Measurements from ENCODE around the gene TFB1M.
A peak's percentile ranks its signal among the peaks of the same experiment; 100 is the strongest.
"Not testable (repeated sequence)": the region's sequence is repeated elsewhere in the genome, so short reads cannot be mapped to it uniquely, and the experiment has no call there.

The TFB1M gene

GRCh38 chr6:155297669-155298068 lies 16.6 kb downstream of the TFB1M start:
- DNase-seq = no peak

GRCh38 chr6:155292711-155293110 lies 21.6 kb downstream of the TFB1M start:
- peak; percentile 76 for DNase-seq

- no peak for DNase-seq
These were observed 23.0 kb downstream of the TFB1M start for GRCh38 chr6:155291291-155291690.

GRCh38 chr6:155290491-155290890 lies 23.8 kb downstream of the TFB1M start:
- no peak for DNase-seq

GRCh38 chr6:155287762-155288161 lies 26.5 kb downstream of the TFB1M start:
- DNase-seq = no peak

- no peak for DNase-seq
These were observed 29.5 kb downstream of the TFB1M start for GRCh38 chr6:155284775-155285174.

GRCh38 chr6:155278319-155279049 lies 35.8 kb downstream of the TFB1M start:
- no peak for DNase-seq

GRCh38 chr6:155276638-155277037 lies 37.6 kb downstream of the TFB1M start:
- DNase-seq = no peak

- DNase-seq = no peak
These were observed 38.3 kb downstream of the TFB1M start for GRCh38 chr6:155275808-155276480.

- DNase-seq = no peak
These were observed 39.8 kb downstream of the TFB1M start for GRCh38 chr6:155274533-155274932.

- no peak for DNase-seq
These were observed 40.2 kb downstream of the TFB1M start for GRCh38 chr6:155274106-155274505.

GRCh38 chr6:155273431-155273830 lies 40.9 kb downstream of the TFB1M start:
- peak; percentile 97 for DNase-seq

GRCh38 chr6:155272353-155273232 lies 41.7 kb downstream of the TFB1M start:
- DNase-seq = no peak

GRCh38 chr6:155271145-155271544 lies 43.1 kb downstream of the TFB1M start:
- DNase-seq = no peak

GRCh38 chr6:155270561-155271091 lies 43.7 kb downstream of the TFB1M start:
- no peak for DNase-seq

- DNase-seq = no peak
These were observed 44.5 kb downstream of the TFB1M start for GRCh38 chr6:155269765-155270164.

GRCh38 chr6:155268088-155268867 lies 46.0 kb downstream of the TFB1M start:
- not testable (repeated sequence) for DNase-seq

- no peak for DNase-seq
These were observed 46.9 kb downstream of the TFB1M start for GRCh38 chr6:155267411-155267810.

- no peak for DNase-seq
These were observed 48.3 kb downstream of the TFB1M start for GRCh38 chr6:155265843-155266535.

- no peak for DNase-seq
These were observed 49.5 kb downstream of the TFB1M start for GRCh38 chr6:155264693-155265320.

GRCh38 chr6:155263373-155264063 lies 50.8 kb downstream of the TFB1M start, which contains the start of gene CLDN20:
Gene CLDN20 (plus strand): TSS chr6:155264013. CDS start chr6:155275720, 11,707 bp downstream.
- no peak for DNase-seq

Data from islet precursor cell (in vitro differentiated cells).